Activated T-helper 1 cell treated with anti-CD3 and anti-CD28 coated beads, Interleukin-2, amount 50 U/mL, for 16 hours (primary cell): ENCODE results near the gene CYGB.
"Not testable (repeated sequence)": the region's sequence is repeated elsewhere in the genome, so short reads cannot be mapped to it uniquely, and the experiment has no call there.

ENCODE experiments used
- DNase-seq, 2 donors: peaks; one replicate each; pipeline ENCODE4 v3.0.0-alpha.2; 2020; ENCODE audit warnings: low read depth in 1 of 2, low spot score in 1 of 2

The CYGB gene

GRCh38 chr17:76538281-76538931 lies 897 bp upstream of the CYGB start:
- no peak for DNase-seq

- DNase-seq = no peak
These were observed 276 bp downstream of the CYGB start for GRCh38 chr17:76537288-76537577.

- no peak for DNase-seq
These were observed 810 bp downstream of the CYGB start for GRCh38 chr17:76536511-76537287.

- no peak for DNase-seq
These were observed 1.6 kb downstream of the CYGB start for GRCh38 chr17:76535788-76536510.

GRCh38 chr17:76534831-76535732 lies 2.4 kb downstream of the CYGB start:
- DNase-seq = no peak

GRCh38 chr17:76533640-76534359 lies 3.7 kb downstream of the CYGB start:
- not testable (repeated sequence) for DNase-seq

- no peak for DNase-seq
These were observed 5.3 kb downstream of the CYGB start for GRCh38 chr17:76532072-76532651.

- no peak for DNase-seq
These were observed 5.9 kb downstream of the CYGB start for GRCh38 chr17:76531486-76532038.

GRCh38 chr17:76530811-76531485 lies 6.6 kb downstream of the CYGB start:
- no peak for DNase-seq

GRCh38 chr17:76530095-76530723 lies 7.3 kb downstream of the CYGB start:
- DNase-seq = no peak

- DNase-seq = no peak
These were observed 8.1 kb downstream of the CYGB start for GRCh38 chr17:76529224-76530094.

GRCh38 chr17:76528528-76529223 lies 8.8 kb downstream of the CYGB start:
- no peak for DNase-seq

- DNase-seq = no peak
These were observed 9.4 kb downstream of the CYGB start for GRCh38 chr17:76528156-76528527.

GRCh38 chr17:76527430-76528111 lies 9.9 kb downstream of the CYGB start:
- DNase-seq = peak in 1 of 2 donors; percentile 25

GRCh38 chr17:76527016-76527415 lies 10.5 kb downstream of the CYGB start:
- DNase-seq = not testable (repeated sequence)

- DNase-seq = not testable (repeated sequence)
These were observed 12.0 kb downstream of the CYGB start for GRCh38 chr17:76525513-76525833.
